Stimulated activated CD8-positive, alpha-beta memory T cell treated with anti-CD3 and anti-CD28 coated beads, Interleukin-2, amount 100 ng/mL, for 48 hours (primary cell): ENCODE data around the gene FAM193B.
"Not testable (repeated sequence)": the region's sequence is repeated elsewhere in the genome, so short reads cannot be mapped to it uniquely, and the experiment has no call there.

Experiments
- DNase-seq, 2 donors: peaks; one replicate each; pipeline ENCODE4 v3.0.0-alpha.2; 2020; ENCODE audit warnings: low read depth in 2 of 2

FAM193B gene

DNA sequence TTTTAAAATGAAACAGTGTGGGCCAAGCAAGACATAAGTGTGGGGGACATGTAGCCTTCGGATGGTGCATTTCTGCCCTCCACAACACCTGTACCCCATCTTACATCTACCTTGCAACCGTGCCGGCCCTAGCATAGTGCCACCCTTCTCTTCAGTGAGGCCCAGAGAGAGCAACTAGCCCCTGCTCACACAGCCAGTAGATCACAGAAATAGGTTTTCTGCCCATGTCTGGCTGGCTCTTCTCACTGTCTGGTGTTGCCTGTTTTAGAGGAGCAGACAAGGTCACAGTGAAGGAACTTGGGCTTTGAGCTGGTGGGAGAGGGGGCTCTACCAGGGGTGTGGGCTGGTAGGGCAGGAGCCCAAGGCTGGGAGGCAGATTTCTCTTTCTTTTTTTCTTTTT is 68.1 kb downstream of the FAM193B start:
- DNase-seq: no peak

DNA sequence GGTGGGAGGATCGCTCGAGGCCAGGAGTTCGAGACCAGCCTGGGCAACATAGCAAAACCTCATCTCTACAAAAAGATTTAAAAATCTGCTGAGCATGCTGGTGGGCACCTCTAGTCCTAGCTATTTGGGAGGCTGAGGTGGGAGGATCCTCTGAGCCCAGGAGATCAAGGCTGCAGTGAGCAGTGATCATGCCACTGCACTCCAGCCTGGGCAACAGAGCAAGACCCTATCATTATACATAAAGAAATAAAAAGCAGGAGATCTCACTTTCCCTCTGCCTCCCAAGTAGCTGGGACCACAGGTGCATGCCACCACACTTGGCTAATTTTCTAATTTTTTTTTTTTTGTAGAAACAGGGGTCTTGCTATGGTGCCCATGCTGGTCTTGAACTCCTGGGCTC is 68.6 kb downstream of the FAM193B start:
- DNase-seq: not testable (repeated sequence)

DNA sequence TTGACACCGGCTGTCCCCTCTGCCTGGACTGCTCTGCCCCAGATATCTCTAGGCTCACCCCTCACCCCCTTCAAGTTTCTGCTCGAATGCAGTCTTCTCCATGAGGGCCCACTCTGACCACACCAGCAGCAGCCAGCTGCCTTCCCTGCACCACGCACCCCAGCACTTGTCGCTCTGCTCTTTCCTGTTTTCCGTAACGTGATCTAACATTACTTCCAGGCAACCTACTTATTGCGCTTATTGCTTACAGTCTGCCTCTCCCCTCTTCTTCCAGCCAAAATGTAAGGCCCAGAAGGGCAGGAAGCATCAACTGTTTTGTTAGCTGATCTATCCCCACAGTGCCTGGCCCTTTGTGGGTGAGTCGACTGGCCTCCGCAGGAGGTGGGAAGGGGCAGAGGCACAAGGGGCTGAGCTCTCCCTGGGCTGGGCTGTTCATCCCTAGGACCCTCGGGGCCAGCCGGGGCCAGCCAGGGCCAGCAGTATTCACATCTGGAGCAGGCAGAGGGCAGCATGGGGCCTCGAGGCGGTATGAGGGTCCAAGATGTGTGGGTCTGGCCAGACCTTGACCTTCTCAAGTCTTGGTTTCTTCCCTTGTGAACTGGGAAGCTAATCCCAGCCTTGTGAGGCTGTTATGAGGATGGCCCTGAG is 69.3 kb downstream of the FAM193B start:
- DNase-seq: no peak

DNA sequence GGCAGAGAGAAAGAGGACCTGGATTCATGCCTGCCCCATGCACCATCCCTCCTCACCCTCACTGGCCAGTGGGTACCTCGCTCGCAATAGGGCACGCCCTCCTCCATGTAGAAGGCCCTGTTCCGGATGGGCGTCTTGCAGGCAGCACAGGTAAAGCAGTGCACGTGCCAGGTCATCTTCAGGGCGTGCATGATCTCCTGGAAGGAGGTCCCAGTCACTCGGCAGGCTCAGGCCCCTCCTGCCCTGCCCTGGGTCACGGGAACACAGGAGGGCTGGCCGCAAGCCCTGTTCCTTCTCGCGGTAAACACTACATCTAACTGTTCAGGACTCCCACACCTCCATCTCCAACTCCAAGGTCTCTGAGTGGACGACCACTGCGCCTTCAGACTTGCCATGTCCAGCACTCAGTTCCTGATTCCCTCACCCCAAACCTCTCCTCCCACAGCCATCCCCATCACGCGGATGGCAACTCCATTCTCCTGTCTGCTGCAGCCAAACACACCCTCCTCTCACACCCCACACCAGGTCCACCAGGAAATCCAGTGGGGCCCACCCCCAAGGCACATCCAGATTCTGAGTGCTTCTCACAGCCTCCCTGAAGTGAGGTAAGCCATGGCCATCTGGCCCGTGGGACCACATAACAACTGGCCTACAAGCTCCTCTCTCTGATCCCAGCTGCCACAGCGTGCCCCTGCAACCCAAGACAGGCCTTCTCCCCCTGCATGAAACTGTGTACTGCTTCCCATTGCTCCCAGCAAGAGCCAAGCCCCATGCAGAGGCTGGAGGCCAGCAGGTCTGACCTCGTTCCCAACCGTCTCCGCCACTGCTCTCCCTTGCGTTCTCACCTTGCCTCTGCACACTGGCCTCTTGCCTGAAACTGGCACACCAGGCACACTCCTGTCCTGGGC is 70.1 kb downstream of the FAM193B start:
- no peak for DNase-seq

DNA sequence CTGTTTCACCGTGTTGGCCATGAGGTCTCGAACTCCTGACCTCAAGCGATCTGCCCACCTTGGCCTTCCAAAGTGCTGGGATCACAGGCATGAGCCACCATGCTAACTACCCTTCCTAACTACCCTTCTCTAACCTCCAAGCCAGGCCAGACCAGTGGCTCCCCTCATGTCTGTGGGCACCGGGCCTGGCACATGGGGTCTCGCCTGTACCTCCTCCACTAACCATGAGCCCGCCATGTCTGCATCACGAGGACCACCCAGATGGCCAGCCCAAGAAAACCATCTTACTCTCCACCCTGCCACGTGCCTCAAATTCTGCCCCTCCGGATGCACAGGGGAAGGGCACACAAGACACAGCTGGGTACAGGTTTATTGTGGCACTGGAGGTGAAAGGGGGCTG is 71.3 kb downstream of the FAM193B start:
- no peak for DNase-seq

DNA sequence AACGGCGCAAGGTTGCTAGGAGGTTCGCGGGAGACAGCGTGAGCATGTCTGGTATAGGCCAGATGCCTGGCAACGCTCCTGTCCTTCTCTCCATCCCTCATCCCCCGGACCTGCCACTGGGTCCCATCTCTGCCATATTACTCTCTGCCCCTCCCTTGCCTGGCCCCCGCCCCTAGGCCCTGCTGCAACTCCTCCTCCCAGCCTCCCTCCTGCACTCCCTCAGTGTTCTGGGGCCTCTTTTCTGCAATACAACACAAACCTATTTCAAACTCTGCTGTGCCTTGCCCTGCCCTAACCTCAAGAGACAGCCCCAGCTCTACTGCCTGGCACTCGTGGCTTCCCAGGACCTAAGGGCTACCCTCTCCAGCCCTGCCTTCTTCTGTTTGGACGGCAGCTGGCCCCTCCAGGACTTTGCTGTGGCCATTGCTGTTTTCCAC is 72.0 kb downstream of the FAM193B start:
- no peak for DNase-seq

DNA sequence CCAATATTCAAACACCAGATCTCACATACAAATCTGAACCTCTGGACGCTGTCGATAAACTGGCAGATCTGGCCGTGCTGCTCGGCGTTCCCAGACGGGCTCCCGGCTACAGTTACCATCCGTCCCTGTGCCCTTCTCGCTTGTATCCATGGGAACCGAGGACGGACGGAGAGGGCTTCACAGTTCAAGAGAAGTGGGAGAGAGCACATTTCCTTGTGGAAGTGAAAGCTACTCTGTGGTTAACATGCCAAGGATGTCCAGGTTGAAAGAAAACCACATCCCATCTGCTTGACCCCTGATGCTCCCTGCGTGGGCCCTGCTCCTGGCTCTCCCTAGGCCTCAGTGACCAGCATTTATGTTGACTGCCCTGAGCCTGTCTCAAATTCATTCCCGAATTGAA is 74.6 kb downstream of the FAM193B start:
- no peak for DNase-seq

DNA sequence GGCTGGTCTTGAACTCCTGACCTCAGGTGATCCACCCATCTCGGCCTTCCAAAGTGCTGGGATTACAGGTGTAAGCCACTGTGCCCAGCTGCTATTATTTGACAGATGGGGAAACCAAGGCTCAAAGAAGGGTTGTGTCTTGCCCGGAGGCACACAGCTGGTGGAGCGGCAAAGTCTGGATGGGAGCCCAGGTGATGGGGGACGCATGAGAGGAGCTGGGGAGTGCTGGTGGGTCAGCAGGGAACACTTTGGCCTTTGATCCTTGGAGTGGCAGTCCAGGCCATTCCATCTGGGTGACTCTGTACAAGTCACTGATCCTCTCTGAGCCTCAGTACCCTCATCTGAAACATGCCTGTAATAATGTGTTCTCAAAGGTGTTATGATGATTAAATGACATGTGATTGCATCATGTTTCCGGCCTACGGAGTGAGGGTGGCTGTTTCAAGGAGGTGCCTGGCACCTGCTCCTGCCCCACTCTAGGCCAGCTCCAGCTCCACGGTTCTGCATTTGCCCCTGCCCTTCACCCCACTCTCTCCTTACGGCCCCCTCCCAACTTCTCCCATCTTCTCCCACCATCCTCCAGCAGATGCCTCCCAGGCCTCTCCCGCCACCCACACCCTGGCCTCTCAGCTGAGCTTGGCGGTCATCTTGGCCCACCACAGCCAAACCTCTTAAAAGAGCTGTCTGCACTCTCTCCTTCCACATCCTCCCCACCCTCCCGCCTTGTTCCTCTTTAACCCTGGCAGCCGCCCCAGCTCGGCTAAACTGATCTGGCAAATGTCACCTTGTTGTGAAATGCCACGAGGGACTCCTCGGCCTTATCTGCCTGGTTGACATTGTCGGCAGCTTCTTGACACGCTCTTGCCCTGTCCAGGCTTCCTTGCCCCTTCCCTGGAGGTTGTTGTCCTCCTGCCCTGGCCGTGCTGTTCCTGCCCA is 75.4 kb downstream of the FAM193B start:
- peak in 1 of 2 donors; percentile 37 for DNase-seq

DNA sequence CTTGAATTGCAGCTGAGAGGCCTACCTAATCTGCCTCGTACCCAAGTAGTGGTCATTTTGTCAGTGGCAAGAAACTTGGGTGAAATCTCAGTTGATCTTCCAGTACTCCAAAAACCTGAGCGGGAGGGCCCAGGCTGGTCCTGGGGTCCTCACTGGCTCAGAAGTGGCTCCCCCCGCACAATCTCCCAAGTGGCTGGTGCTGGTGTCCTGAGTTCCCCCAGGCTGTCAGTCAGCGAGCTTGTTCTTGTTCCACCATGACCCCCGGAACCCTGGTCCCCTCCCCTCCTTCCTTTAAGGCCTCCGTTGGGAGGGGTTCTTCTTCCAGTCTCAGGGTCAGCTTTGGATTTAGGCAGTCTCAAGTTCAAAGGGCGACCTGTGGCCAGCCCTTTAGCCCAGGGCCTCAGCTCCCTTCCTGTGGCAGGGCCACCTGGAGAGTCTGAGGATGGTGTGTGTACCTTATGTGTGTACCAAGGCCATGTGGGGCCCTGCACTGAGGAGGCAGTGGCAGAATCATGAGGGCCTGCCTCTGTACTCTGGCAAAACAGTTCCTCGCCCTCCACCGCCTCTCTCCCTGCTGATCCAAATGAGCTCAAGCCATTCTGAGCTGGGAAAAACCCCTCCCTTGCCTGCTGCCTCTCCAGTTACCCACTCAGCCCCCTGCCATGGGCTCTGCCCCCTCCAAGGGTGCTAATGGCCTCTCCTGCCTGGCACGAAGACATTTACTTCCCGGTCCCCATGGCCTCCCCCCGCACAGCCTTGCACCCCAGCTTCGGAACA is 76.5 kb downstream of the FAM193B start:
- no peak for DNase-seq

DNA sequence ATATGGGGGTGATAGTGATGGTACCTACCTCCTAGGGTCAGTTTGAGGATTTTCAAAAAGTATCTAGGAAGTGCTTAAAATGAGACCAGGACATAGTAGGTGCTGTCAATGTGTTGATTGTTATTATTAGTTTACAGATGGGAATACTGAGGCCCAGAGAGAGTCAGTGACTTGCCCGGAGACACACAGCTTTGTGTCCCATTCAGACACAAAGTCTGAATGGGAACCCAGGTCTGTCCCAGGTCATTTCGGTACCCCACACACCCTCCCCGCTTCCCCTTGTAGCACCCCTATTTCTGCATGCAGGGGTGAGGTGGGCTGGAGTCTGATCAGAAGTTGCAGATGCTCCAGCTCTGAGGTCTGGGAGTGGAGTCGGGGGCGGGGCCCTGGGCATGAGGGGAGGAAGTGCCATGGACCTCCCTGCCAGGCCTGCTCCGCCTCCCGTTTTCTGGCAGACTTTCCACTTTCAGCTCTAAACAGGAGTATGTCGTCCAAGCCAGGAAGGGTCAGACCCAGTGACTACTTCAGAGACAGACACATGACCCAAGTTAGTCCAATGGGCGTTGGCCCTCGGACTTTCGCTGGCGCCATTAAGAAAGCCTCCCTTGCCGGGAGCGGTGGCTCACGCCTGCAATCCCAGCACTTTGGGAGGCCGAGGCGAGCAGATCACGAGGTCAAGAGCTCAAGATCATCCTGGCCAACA is 77.7 kb downstream of the FAM193B start:
- no peak for DNase-seq

DNA sequence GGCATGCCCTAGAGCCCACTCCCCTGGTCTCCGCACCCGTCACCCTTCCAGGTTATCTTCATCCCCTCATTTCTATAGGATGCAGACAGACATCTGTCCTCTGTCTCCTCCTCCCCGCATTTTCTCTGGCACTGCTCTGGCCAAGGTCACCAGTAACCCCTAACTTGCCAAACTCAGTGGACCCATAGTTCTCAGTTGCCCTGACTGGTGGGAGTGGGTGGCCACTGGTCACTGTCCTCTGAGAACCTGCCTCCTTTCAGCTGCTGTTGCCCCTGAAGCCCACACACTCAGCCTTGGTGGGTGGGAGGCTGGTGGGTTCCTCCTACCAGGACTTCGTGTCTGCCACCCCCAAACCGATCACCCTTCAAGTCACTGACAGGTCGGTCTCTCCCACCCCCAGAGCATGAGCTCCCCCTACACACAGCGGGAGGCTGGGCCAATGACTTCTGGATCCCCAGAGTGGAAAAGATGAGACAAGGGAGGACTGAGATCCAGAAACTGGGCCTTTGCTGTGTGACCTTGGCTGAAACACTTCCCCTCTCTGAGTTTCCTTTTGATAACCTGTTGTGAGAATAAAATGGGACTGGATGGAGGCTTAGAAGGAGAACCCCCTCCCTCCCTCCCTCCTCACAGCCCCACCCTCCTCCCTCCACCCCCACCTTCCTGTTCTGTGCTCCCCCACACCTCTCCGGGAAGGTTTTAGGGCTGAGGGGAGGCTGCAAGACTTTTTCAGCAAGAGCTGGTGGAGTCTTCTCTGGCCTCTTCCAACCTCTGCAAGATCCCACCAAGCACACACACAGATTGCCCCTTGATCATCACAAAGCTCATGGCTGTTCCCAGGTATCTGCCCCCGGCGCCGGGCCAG is 78.6 kb downstream of the FAM193B start:
- no peak for DNase-seq

DNA sequence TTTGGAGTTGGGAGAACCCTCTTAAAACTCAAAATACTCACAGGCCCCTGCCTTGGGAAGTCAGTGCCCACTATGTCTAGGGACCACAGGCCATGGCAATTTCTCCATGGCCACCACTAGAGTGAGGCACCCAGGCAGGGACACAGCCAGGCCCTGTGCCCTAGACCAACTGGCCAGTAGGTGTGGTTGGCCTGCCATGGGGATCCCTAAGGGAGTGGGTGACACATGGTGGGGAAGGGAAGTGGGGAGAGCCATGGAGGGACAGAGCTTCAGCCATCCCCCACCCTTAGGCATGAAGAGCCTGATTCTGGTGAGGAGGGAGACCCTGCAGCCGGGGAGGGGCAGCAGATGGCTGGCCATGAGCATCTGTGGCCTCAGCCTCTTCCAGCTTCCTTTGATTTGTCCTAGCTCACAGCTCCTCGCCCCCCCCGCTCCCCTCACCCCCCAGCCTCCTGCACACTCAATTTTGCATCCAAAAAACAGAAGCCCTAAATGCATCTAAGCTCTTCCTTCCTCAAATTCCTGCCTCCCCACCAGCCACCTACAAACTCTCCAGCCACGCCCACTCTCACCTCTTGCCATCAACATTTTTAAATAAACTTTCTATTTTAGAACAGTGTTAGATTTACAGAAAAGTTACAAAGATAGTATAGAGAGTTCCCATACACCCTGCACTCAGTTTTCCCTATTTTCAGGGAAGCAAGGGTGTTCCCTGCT is 79.4 kb downstream of the FAM193B start:
- DNase-seq: no peak

DNA sequence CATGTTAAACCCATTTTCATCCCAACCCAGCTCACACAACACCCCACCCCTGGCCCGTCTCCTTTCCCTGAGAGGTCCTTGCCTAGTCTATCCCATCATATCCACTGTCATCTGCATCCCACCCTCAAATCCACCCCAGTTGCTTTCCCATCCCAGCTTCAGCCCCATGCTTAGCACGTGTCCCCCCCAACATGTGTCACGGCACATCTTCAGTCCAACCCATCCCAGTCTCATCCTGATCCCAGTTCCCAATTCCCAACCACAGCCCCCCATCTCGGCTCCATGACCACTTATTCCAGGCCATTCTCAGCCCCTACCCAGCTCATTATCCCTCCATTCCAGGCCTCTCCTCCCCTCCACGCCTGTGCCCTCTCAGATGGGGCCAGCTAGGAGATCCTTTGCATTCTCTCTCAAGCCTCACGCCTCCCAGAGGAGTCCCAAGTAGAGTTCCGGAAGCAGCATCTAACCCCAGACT is 80.3 kb downstream of the FAM193B start:
- no peak for DNase-seq

DNA sequence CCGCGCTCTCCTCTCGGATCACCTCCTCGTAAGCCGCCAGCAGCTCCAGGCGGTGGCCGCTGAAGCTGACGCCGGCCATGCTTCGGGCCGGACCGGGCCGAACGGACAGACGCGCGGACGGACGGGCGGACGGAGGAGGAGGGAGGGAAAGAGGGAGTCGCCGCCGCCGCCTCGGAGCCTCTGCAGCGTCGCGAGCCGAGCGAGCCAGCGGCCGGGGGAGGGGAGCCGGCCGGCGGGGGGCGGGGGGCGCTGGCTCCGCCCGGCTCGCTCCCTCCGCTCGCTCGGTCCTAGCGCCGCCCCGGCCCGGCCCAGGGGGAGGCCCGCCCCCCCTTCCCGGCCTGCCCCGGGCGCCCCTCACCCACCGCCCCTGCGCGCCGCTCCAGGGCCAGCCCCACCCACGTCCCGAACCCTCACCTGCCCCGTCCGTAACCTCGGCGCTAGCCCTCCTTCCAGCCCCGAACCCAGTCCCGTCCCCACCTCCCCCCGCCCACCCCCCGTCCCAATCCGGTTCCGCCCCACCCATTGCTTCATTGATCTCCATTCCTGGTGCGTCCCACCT is 80.8 kb downstream of the FAM193B start, which contains the start of gene DBN1:
Gene DBN1 (minus strand): TSS at position 192 of the 559 bp plus-strand sequence. CDS start 113 bp downstream, at position 79.
- DNase-seq: peak in 1 of 2 donors; percentile 41

DNA sequence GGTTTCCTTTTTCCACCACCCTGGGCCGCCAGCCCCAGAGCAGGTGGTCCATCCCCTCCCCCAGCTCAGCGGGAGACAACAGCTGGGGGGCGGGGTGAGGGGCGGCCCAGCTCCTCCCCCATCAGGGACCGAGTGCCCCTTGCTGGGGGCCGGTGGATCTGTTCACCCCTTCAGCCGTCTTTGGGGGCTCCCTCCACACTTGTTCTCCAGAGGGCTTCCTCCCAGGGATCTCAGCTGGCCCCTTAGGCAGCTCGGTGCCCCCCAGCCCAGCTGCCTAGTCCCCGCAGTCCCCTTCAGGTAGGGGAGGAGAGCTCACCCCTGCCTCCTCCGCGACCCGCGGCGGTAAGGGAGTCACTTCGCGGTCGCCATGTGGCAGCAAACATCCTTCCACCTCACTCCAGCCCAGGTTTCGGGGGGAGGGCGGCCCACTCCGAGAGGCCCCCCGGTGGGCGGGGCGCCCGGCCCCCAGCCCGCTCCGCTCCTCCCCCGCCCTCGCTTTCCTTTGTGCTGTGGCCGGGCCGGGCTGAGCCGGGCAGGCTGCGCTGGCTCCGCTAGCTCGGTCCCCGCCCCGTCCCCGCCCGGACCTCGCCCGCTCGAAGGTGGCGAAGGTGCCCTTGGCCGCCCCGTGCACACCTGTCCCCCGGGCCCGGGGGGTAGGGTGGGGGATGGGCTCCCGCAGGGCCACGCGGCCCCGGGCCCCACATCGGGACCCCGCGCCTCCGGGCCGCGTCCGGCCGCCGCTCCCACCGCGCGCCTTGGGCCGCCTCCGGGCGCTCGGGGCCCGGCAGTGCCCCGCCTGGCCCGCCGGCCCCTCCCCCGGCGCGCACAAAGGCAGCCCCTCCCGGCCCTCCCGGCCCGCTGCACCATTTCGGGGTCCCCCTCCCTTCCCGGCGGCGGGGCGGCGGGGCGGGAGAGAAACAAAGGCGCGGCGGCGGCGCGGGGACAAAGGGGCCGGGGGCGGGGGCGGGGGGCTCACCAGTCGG is 81.6 kb downstream of the FAM193B start:
- DNase-seq: peak; percentile 74 to 85

DNA sequence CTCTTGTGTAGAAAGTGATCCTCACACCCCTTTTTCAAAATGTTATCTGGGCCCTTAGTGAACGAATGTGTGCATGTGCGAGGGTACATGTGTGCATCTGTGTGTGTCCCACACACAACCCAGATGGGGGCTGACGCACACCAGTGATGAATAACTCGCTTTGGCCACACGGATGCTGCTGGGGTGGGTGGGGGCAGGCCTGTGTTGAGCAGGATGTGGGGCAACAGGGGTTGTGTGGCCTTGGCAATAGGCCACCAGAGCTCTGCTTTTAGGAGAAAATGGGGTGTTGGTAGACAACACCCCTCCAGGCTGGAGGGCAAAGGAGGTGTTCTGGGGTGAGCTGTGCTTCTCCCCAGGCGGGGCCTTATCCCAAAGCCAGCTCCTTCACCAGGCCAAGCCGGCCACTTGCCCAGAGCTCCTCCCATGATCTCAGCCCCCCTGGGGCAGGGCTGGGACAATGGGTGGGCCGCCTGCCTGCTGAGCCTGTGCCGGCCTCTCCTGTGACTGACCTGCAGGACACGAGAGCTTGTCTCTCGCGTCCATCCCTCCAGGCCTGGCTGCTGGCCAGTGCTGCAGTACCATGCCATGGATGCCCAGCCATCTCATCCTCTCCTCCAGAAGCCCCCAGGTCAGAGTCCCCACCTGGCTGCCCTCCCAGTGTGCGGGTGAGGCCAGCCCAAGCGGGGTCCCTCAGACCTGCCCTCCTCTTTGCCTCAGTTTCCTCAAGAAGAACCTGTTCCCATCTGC is 82.6 kb downstream of the FAM193B start:
- DNase-seq: peak; percentile 50 to 56
